GM12801 (cell line): ENCODE results near the gene DDX41.

Source experiments
- TF ChIP-seq, protein P1 (sequence below): IDR thresholded peaks from one replicate; pipeline ENCODE4 v1.5.1; 2011; ENCODE audit warnings: control low read depth; ENCODE audit not compliant: insufficient read length; ENCODE audit errors: extremely low read depth

The DDX41 gene

DNA sequence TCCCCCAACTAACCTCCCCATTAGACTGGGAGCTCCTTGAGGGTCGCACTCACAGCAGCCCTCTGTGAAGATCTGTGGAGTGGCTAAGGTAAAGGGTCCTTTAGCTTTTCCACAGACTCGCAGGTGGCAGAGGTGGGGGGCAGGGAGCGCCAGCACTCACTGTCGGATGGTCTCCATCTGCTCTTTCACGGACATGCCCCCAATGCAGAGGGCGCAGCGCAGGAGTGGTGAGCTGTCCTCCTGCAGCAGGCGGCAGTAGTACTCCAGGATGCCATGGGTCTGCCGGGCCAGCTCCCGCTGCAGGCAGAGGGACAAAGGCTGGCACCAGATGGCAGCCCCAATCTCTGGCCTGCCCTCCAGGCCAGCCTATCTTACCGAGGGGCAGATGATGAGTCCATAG is 2.2 kb downstream of the DDX41 start:
- TF ChIP-seq, protein P1, sequence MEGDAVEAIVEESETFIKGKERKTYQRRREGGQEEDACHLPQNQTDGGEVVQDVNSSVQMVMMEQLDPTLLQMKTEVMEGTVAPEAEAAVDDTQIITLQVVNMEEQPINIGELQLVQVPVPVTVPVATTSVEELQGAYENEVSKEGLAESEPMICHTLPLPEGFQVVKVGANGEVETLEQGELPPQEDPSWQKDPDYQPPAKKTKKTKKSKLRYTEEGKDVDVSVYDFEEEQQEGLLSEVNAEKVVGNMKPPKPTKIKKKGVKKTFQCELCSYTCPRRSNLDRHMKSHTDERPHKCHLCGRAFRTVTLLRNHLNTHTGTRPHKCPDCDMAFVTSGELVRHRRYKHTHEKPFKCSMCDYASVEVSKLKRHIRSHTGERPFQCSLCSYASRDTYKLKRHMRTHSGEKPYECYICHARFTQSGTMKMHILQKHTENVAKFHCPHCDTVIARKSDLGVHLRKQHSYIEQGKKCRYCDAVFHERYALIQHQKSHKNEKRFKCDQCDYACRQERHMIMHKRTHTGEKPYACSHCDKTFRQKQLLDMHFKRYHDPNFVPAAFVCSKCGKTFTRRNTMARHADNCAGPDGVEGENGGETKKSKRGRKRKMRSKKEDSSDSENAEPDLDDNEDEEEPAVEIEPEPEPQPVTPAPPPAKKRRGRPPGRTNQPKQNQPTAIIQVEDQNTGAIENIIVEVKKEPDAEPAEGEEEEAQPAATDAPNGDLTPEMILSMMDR: no peak

DNA sequence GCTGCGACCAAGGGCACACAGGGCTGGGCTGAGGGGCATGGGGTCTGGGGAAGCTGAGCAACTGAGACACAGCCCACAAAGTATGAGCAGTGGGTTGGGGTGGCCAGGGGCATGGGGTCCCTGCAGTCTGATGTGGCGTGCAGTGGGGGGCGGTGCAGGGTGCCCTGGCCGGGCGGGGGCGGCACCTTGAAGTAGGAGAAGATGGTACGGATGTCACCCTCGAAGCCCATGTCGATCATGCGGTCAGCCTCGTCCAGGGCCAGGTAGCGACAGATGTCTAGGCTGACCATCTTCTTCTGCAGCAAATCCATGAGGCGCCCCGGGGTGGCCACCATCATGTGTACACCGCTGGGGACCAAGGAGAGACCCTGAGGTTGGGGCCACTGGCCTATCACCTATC is 3.3 kb downstream of the DDX41 start:
- TF ChIP-seq, protein P1: no peak

DNA sequence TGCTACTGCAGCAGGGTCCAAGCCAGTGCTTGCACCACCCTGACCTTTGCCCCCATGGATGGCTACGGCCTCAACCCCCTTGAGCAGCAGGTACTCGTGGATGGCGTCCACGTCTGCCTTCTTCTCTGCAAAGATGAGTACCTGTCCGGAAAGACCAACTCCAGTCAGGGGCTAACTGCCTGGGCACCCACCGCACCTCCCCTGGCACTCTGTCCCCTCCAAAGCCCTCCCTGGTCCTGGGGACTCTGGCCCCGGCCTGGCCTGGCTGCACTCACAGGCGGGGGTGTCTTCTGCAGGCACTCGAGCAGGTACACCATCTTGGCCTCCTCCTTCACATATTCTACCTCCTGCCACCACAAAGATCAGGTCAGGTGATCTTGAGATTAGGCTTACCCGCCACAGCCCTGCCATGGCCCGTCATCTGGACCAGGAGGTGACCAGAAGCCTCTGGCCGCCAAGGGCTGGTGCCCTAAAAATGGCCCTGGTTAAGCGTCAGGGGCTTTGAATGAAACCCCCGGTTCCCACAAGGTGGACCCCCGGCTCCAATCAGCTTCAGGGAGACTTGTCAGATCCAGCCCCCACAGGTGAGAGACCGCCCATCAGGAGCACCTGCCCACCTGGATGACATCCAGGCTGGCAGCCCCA is 3.9 kb downstream of the DDX41 start:
- TF ChIP-seq, protein P1: no peak

DNA sequence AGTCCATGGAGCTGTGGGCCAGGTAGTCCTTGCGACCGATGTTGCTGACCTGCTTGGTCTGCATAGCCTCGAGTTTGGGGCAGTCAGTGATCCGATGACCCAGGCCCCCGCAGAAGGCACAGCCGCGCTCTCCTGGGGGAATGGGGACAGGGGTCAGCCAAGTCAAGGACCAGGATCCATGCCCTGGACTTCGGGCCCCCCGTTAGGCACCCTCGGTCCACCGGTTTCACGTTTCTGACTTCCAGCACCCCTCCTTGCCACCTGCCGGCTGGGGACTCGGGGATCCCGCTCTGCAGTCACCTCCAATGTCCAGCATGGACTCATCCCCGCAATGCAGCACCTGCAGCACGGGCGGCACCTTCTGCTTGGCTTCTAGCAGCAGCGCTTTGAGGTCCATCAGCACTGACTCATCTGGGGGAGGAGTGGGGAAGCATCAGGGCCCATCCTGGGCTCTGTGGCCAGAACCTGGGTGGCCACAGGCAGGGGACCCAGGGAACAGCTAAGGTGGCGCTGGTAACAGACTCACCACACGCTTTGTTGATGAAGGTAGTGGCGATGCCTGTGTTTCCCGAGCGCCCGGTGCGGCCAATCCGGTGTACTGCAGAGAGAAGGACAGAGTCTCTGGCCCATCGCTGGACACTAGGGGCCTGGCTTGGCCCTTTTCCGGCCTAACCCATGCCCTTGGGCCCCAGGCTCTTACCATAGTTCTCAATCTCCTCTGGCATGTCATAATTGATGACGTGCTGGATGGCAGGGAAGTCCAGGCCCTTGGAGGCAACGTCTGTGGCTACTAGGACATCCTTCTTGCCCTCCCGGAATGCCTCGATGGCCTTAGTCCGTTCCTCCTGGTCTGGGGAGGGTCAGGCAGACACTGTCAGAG is 4.7 kb downstream of the DDX41 start:
- TF ChIP-seq, protein P1: no peak

DNA sequence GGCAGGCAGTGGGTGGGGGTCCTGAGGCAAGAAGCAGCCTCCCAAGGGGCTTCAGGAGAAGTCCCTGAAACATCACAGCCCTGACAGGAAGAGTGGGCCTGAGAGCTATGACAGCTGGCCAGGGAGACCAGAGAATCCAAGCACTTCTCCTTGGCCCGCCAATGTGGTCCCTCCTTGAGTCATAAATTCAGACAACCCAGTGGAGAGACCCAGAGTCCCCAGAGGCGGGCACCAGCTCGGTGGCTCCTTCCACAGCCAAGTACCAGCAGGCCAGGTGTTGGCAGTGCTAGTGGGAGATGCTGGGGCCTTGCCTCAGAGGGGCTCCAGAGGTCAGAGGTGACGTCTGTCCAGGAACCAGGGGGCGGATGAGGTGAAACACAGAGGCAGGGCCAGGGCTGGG is 5.6 kb downstream of the DDX41 start:
- TF ChIP-seq, protein P1: no peak

DNA sequence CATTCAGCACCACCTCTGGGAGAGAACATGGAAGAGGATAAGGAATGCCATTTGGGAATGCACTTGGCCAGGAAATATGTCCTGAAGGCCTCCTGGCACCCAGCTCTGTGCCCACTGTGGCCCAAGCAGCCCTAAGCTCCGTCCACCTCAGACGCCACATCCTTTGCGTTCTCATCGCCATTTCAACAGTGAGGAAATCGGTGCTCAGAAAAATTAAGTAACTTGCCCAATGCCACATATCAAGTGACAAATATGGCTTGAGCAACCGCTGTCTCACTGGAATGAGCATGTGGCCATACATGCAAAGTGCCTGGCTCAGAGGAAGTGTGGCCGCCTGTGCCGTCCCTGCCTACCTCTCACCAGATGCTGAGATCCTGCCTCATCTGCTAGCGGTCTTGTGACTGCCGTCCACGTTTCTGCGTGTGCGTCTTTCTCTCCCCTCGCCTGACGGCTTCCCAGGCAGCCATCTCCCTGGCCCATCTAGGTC is 6.2 kb downstream of the DDX41 start:
- TF ChIP-seq, protein P1: no peak

DNA sequence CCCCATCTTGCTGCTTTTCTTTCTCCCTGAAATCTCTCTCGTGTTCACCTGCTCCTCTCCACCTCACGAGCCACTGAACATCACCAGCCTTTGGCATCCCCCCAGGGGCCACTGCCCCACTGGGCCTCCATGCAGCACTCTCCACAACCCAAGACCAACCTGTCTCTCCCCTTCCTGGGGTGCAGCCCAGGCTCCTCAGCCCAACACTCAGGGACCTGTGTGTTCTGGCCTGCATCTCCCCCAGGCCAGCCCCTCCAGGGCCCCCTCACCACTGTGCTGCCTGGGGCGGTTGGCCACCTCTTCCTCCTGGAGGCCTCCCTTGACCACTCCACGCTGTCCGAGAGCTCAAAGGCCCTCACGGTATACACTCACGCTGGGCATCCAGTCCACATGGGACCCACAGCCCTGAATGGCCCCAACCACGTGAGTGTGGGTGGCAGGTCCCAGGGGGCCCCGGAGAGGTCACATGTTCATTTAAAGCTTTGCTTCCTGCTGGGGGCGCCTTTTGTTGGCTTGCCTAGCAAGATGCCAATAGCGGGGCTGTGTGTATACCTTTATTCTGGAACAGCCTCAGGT is 6.7 kb downstream of the DDX41 start:
- TF ChIP-seq, protein P1: no peak
